K562 (cell line): ENCODE results near the gene ORM1. TPM values are rescaled to one million over a fixed set of nuclear protein-coding genes. Genes with fewer than 3 reads are reported as not detected.

Experiments used
- ATAC-seq: fragments of 200-7000 bp; cut with Tn5 transposase; 3 replicates; pipeline ENCODE4 v1.9.1; 2020; ENCODE audit warnings: moderate library complexity
- BruUV-seq: library from RNA; stranded (reverse); fragments of 400-500 nt; replicated peaks from 2 replicates; lab custom pipeline; 2021; lab: Mats Ljungman, UMichigan
- CTCF ChIA-PET: fragments of 300-600 bp; formaldehyde crosslinking; extraction: SDS; loops from one replicate; lab custom pipeline; 2021; ENCODE audit warnings: low intra/inter-chr PET ratio; lab: Yijun Ruan, JAX
- POLR2A ChIA-PET: fragments of 300-600, 350-650 bp; sonication (Branson Sonifier 250); formaldehyde crosslinking; extraction: SDS; loops from one replicate; lab custom pipeline; 2021; ENCODE audit warnings: antibody characterized with exemption, inconsistent platforms; lab: Yijun Ruan, JAX
- DNase-seq, 4 experiments: peaks; one replicate each; pipeline versions ENCODE4 v3.0.0 to v3.0.0-alpha.2; 2011 to 2018; ENCODE audit warnings: low spot score in 3 of 4, mixed read lengths in 3 of 4; ENCODE audit errors: extremely low read depth in 1 of 4
- FAIRE-seq: peaks from 2 replicates; lab custom pipeline; 2011; peaks lifted over from hg19 to GRCh38; lab: Jason Lieb, UNC
- H2AFZ ChIP-seq: 2 replicates; pipeline ENCODE4 v1.6.0; 2011; ENCODE audit warnings: low read depth, low read length, control low read depth, inconsistent platforms
- H3K27ac ChIP-seq: fragments of 200-600 bp; 3 replicates; pipeline ENCODE4 v1.8.0; 2011; ENCODE audit warnings: low read depth, mild to moderate bottlenecking, control low read depth, inconsistent platforms, low read length, moderate library complexity, mixed read lengths; ENCODE audit errors: extremely low read depth
- H3K27me3 ChIP-seq, 2 experiments: fragments of 300-600 bp in 1 of 2; 2 replicates in 1 of 2; 3 replicates in 1 of 2; pipeline versions ENCODE4 v1.6.0 to v1.8.0; 2011; ENCODE audit warnings: inconsistent platforms in 2 of 2, low read length in 2 of 2, mild to moderate bottlenecking in 1 of 2, mixed read lengths in 1 of 2, moderate library complexity in 1 of 2; ENCODE audit not compliant: control insufficient read depth in 2 of 2, insufficient read depth in 2 of 2
- H3K36me3 ChIP-seq: fragments of 300-600 bp; 3 replicates; pipeline ENCODE4 v1.8.0; 2011; ENCODE audit warnings: mild to moderate bottlenecking, low read length, inconsistent platforms; ENCODE audit not compliant: control insufficient read depth, insufficient read depth
- H3K4me1 ChIP-seq, 2 experiments: fragments of 200-600 bp in 1 of 2; replicated peaks in 1 of 2; 2 replicates in 1 of 2; 3 replicates in 1 of 2; pipeline versions ENCODE4 v1.5.1 to v1.8.0; 2011; ENCODE audit warnings: inconsistent platforms in 2 of 2, low read length in 2 of 2, mild to moderate bottlenecking in 1 of 2, mixed read lengths in 1 of 2, moderate library complexity in 1 of 2; ENCODE audit not compliant: control insufficient read depth in 2 of 2, insufficient read depth in 2 of 2
- H3K4me2 ChIP-seq: 2 replicates; pipeline ENCODE4 v1.6.1; 2011; ENCODE audit warnings: low read length, control low read depth, inconsistent platforms, mixed read lengths; ENCODE audit not compliant: insufficient read depth
- H3K4me3 ChIP-seq: fragments of 200-600 bp; sonication (generic), shearing (Covaris generic); 2 replicates; pipeline ENCODE4 v1.5.1; 2016; ENCODE audit warnings: control low read depth, inconsistent platforms
- H3K79me2 ChIP-seq: fragments of 200-600 bp; 3 replicates; pipeline ENCODE4 v1.8.0; 2011; ENCODE audit warnings: low read length, inconsistent platforms; ENCODE audit not compliant: control insufficient read depth, insufficient read depth
- H3K9ac ChIP-seq, 2 experiments: 2 replicates each; pipeline versions ENCODE4 v1.6.0 to v1.6.1; 2011; ENCODE audit warnings: low read depth in 2 of 2, low read length in 2 of 2, control low read depth in 1 of 2, inconsistent platforms in 1 of 2, mild to moderate bottlenecking in 1 of 2, mixed read lengths in 1 of 2; ENCODE audit not compliant: insufficient read depth in 1 of 2
- H3K9me1 ChIP-seq: one replicate; pipeline ENCODE4 v1.6.0; 2011; ENCODE audit warnings: inconsistent platforms, mild to moderate bottlenecking, low read length, moderate library complexity; ENCODE audit not compliant: control insufficient read depth, insufficient read depth
- H3K9me3 ChIP-seq: replicated peaks from 2 replicates; pipeline ENCODE4 v1.5.1; 2011; ENCODE audit warnings: low read depth, low read length, inconsistent platforms; ENCODE audit not compliant: control insufficient read depth, insufficient read depth
- H4K20me1 ChIP-seq: replicated peaks from 2 replicates; pipeline ENCODE4 v1.6.1; 2011; ENCODE audit warnings: low read length, inconsistent platforms, mixed read lengths; ENCODE audit not compliant: control insufficient read depth, insufficient read depth
- MTF1 ChIP-seq: fragments of 250-450 bp; sonication (Bioruptor Pico); IDR thresholded peaks from 2 replicates; pipeline ENCODE4 v1.9.0; 2021; ENCODE audit warnings: moderate library complexity, mild to moderate bottlenecking, inconsistent platforms, borderline replicate concordance
- NFE2 ChIP-seq: IDR thresholded peaks from 2 replicates; pipeline ENCODE4 v1.6.1; 2014; ENCODE audit warnings: antibody characterized with exemption, low read depth
- TFE3 ChIP-seq: fragments of 450-650 bp; formaldehyde crosslinking; IDR thresholded peaks from 2 replicates; pipeline ENCODE4 v1.4.0; 2020; ENCODE audit warnings: mild to moderate bottlenecking, mixed read lengths
- WGBS: fragments of 100-300 bp; shearing (Covaris generic); methylation state at CpG from one replicate; pipeline ENCODE4 v1.1.6; 2016; ENCODE audit warnings: low coverage, mixed read lengths; ENCODE audit not compliant: insufficient coverage; ENCODE audit errors: missing lambda C conversion rate; 5-methylcytosine and 5-hydroxymethylcytosine counted together
- in situ Hi-C: fragments of 300-500 bp; cut with MboI; formaldehyde crosslinking; loops from 4 replicates; pipeline ENCODE4 v1.15.0; 2018; ENCODE audit warnings: inconsistent platforms, mixed read lengths
- intact Hi-C: fragments of 100-400 bp; cut with micrococcal nuclease; formaldehyde crosslinking; loops from 2 replicates; pipeline ENCODE4 v1.14.2; 2022
- polyA plus RNA-seq, 8 experiments: library from polyadenylated mRNA; depleted of rRNA in 4 of 8; stranded (reverse) in 5 of 8; unstranded in 3 of 8; fragments of >200 nt; fragmentation: Nextera tagmentation in 2 of 8; fragmentation: Illumina TruSeq in 1 of 8; extraction: Ambion mirVana in 2 of 8; extraction: Trizol in 1 of 8; gene quantifications; 2 replicates each; pipeline versions ENCODE4 v1.2.1 to v1.2.3, GENCODE V29; 2011 to 2014; ENCODE audit warnings: inconsistent platforms in 1 of 8, missing spikeins in 1 of 8
- total RNA-seq, 7 experiments: library from RNA; depleted of rRNA in 6 of 7; stranded (reverse); fragments of >200 nt in 6 of 7; fragmentation: Illumina TruSeq in 2 of 7; extraction: Trizol in 2 of 7; gene quantifications; 2 replicates each; pipeline versions ENCODE4 v1.2.1 to v1.2.3, GENCODE V29; 2011 to 2021; ENCODE audit warnings: low replicate concordance in 1 of 7

Gene ORM1
- total and polyA plus RNA-seq, 9 of the 15 experiments (the other 6 are each of a cell fraction or from before 2014, with no cell fraction given) = 2.9 TPM; not detected in 8

GRCh38 chr9:114308361-114308950 is 14.4 kb upstream of the ORM1 start:
- H3K27ac ChIP-seq = no peak overlapping the region
- H3K9ac ChIP-seq = no peak overlapping the region
- H3K4me2 ChIP-seq = no peak overlapping the region
- H3K9me1 ChIP-seq = no peaks in the 10 kb centered on the region
- no peaks in the 10 kb centered on the region for H3K9me3 ChIP-seq
- TF ChIP-seq NFE2 (no peak), MTF1 (CRISPR knock-in tag) (no peak), TFE3 (CRISPR knock-in tag) (no peak)
- ChIA-PET CTCF (no interaction called here), POLR2A (interaction anchor here (0.7 kb wide), 1 partner anchor 596 kb away, joined by 3 read pairs; no protein-coding TSS in a partner anchor)
- H3K79me2 ChIP-seq = no peaks in the 10 kb centered on the region
- DNase-seq (no peak), ATAC-seq (no peak), FAIRE-seq (no peak)
- 2% methylated on average over 12 of the region's 13 CpGs for WGBS
- no peaks in the 10 kb centered on the region for H3K36me3 ChIP-seq
- H3K4me3 ChIP-seq = no peak overlapping the region
- no TSS peak for BruUV-seq
- no peaks in the 10 kb centered on the region for H3K4me1 ChIP-seq
- peaks cover 3% of the 10 kb centered on the region for H4K20me1 ChIP-seq
- no peak overlapping the region for H2AFZ ChIP-seq
- in situ Hi-C loops (no loop called here), intact Hi-C loops (no loop called here)
- H3K27me3 ChIP-seq = peaks cover 19 to 70% of the 10 kb centered on the region in 2 experiments
